ENCODE data around the gene RSU1.

The RSU1 gene

GRCh38 chr10:16728266-16728665 lies 89.0 kb downstream of the RSU1 start:
- DNase-seq: no peak

- no peak for DNase-seq
Measured at GRCh38 chr10:16727666-16728065, 89.6 kb downstream of the RSU1 start.

DNA sequence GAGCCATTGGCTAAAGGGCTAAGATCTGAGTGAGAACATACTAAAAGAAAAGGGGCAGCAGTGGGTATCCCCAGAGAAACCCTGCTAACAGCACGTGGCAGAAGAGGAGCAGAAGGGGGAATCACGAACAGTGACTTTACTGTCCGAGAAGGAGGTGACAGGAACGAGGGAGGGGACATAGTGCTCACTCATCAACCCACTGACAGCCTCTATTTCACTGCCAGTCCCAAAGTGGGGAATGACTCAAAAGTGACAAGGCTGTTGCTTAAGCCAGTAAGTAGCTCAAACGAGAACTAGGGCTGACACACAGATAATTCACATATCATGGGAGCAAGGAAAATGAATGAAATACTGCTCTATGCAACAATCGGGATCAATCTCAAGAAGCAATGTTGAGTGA lies 92.7 kb downstream of the RSU1 start:
- DNase-seq: no peak

GRCh38 chr10:16720812-16721211 lies 96.4 kb downstream of the RSU1 start:
- no peak for DNase-seq

GRCh38 chr10:16717622-16718395 lies 99.4 kb downstream of the RSU1 start:
- DNase-seq: no peak

GRCh38 chr10:16716051-16716450 lies 101.2 kb downstream of the RSU1 start:
- no peak for DNase-seq

GRCh38 chr10:16713290-16713689 lies 103.9 kb downstream of the RSU1 start:
- DNase-seq: no peak

GRCh38 chr10:16712883-16713282 lies 104.3 kb downstream of the RSU1 start:
- DNase-seq: no peak

GRCh38 chr10:16700331-16700730 lies 116.9 kb downstream of the RSU1 start:
- DNase-seq: no peak

- no peak for DNase-seq
Measured at GRCh38 chr10:16699435-16700057, 117.7 kb downstream of the RSU1 start.

GRCh38 chr10:16698461-16698860 lies 118.8 kb downstream of the RSU1 start:
- DNase-seq: no peak

- DNase-seq: no peak
Measured at GRCh38 chr10:16690417-16690816, 126.8 kb downstream of the RSU1 start.

GRCh38 chr10:16689696-16690095 lies 127.5 kb downstream of the RSU1 start:
- DNase-seq: no peak

DNA sequence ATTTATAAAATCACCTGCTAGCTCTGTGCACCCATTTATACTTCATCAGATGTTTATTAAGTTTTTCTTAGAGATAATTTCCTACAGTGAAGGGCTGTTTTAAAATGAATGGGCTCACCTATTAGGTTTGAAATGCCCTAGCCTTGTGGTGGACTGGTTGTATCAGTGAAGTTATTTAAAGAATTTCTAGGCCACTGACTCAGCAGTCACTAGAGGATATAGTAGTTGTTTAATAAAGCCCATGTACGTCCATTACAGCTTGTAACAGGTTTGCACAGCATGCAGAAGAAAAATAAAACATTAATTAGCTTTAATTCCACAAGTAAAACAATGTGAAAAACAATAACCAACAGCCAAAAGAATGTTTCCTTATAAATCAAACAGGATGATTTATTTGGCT lies 128.0 kb downstream of the RSU1 start:
- no peak for DNase-seq

- no peak for DNase-seq
Measured at GRCh38 chr10:16686054-16686902, 130.9 kb downstream of the RSU1 start.

GRCh38 chr10:16685551-16685950 lies 131.7 kb downstream of the RSU1 start:
- no peak for DNase-seq

- DNase-seq: no peak
Measured at GRCh38 chr10:16681521-16681920, 135.7 kb downstream of the RSU1 start.

- DNase-seq: no peak
Measured at GRCh38 chr10:16679511-16679910, 137.7 kb downstream of the RSU1 start.

GRCh38 chr10:16675334-16675733 lies 141.9 kb downstream of the RSU1 start:
- no peak for DNase-seq

GRCh38 chr10:16674147-16674703 lies 143.0 kb downstream of the RSU1 start:
- no peak for DNase-seq

- no peak for DNase-seq
Measured at GRCh38 chr10:16673443-16673842, 143.8 kb downstream of the RSU1 start.

DNA sequence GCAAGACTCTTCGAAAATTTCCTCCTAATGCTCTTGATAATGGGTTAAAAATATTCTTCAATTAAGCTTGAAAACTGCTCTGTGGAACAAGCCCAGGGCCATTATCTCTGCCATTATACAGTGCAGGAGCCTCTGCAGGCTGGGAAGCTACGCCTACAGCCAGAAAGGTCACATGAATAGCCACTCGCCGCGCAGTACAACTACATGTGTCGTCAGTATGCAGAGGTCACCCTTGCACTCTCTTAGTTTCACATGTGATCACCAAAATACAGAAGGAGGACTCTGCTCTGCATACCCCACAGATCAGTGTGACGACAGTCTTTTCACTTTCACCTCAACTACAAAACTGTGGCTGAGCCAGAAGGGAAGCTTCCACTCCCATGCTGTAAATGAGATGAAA lies 153.8 kb downstream of the RSU1 start:
- no peak for DNase-seq

DNA sequence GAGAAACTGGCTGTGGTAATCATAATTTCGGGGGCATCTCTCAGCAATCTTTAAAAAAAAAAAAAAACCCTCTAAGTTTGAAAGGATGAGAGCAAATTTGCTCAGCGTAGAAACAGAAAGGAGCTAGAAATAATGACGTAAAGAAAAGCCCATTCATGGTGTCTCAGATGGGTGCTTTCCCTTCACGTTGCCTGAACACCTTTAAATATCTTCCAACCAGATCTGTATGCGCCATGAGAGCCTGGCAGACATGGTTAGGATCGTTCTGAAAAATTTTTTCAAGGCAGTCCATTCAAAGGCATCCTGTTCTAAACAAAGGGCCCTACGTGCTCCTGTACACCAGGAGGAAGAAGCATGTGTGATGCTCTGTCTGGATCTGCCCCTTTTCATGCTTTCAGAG lies 154.3 kb downstream of the RSU1 start:
- DNase-seq: no peak

GRCh38 chr10:16656895-16657294 lies 160.3 kb downstream of the RSU1 start:
- DNase-seq: no peak

Measured in NCI-H2171 (cell line).